Heart left ventricle (tissue), 16 donors: Measurements from ENCODE around the gene SLC39A11. TPM values are rescaled to one million over a fixed set of nuclear protein-coding genes. Genes with fewer than 3 reads are reported as not detected.

Experiments
- ATAC-seq, 4 donors: fragments of 200-7000 bp; cut with Tn5 transposase; one replicate each; pipeline ENCODE4 v1.9.1; 2020 to 2022; ENCODE audit warnings: moderate library complexity in 4 of 4, mild to moderate bottlenecking in 3 of 4, moderate number of reproducible peaks in 1 of 4
- DNase-seq, 5 donors: peaks; one replicate each; pipeline ENCODE4 v3.0.0-alpha.2; 2020
- H3K27ac ChIP-seq, 12 donors: fragments of 200-600 bp; sonication (generic) in 4 of 12; one replicate each; pipeline versions ENCODE4 v1.5.0 to v1.8.0; 2016 to 2022; ENCODE audit warnings: mild to moderate bottlenecking in 2 of 12
- H3K27me3 ChIP-seq, 9 donors: fragments of 200-600 bp; sonication (generic) in 2 of 9; one replicate each; pipeline versions ENCODE4 v1.5.1 to v1.8.0; 2016 to 2022; ENCODE audit warnings: mild to moderate bottlenecking in 3 of 9
- H3K36me3 ChIP-seq, 9 donors: fragments of 200-600 bp; sonication (generic) in 2 of 9; one replicate each; pipeline versions ENCODE4 v1.5.0 to v1.8.0; 2018 to 2022; ENCODE audit warnings: mild to moderate bottlenecking in 2 of 9
- H3K4me1 ChIP-seq, 12 donors: fragments of 200-600 bp; sonication (generic) in 4 of 12; one replicate each; pipeline versions ENCODE4 v1.5.0 to v1.8.0; 2016 to 2022; ENCODE audit warnings: mild to moderate bottlenecking in 3 of 12
- H3K4me3 ChIP-seq, 12 donors: fragments of 200-600 bp; sonication (generic) in 4 of 12; one replicate each; pipeline versions ENCODE4 v1.5.0 to v1.8.0; 2017 to 2022; ENCODE audit warnings: mild to moderate bottlenecking in 9 of 12, moderate library complexity in 4 of 12
- H3K9me3 ChIP-seq, 12 donors: fragments of 200-600 bp; sonication (generic) in 4 of 12; one replicate each; pipeline versions ENCODE4 v1.5.0 to v1.8.0; 2016 to 2022; ENCODE audit warnings: mild to moderate bottlenecking in 1 of 12
- CTCF ChIP-seq, 12 donors: fragments of 200-600 bp; sonication (generic) in 4 of 12; IDR thresholded peaks; one replicate each; pipeline versions ENCODE4 v1.5.0 to v1.8.0; 2018 to 2022; ENCODE audit warnings: antibody characterized with exemption in 12 of 12, mild to moderate bottlenecking in 5 of 12
- POLR2A ChIP-seq, 2 donors: fragments of 450-650 bp; IDR thresholded peaks; one replicate each; pipeline ENCODE4 v1.6.1; 2017; ENCODE audit warnings: antibody characterized with exemption in 2 of 2, mild to moderate bottlenecking in 2 of 2, moderate library complexity in 2 of 2
- WGBS, 4 donors: extraction: QIAGEN DNeasy Blood & Tissue Kit in 2 of 4; methylation state at CpG; one replicate each; pipeline versions ENCODE4 v1.1.5 to v1.1.7; 2013 to 2018; 5-methylcytosine and 5-hydroxymethylcytosine counted together
- intact Hi-C, 10 donors: fragments of 100-400 bp; cut with DNase I; formaldehyde crosslinking; loops; one replicate each; pipeline versions ENCODE4 v1.11.1 to v1.14.2; 2022
- polyA plus RNA-seq, 2 donors: library from polyadenylated mRNA; stranded (reverse); fragments of 200-250 nt; gene quantifications; one replicate each; pipeline ENCODE4 v1.2.3, GENCODE V29; 2013
- total RNA-seq, 9 donors: library from RNA; depleted of rRNA in 2 of 9; stranded (reverse); fragments of >200 nt in 2 of 9; fragmentation: NEBNext Ultra II Directional in 3 of 9; extraction: Animal tissue kit (Norgen Biotek cat#: 25700) in 3 of 9; gene quantifications; one replicate each; pipeline versions ENCODE4 v1.1.0 to v1.2.4, GENCODE V29; 2016 to 2023
- donor health status: ischemic (EF 13 %, LVEDD 7.1; RV severe dilation, severe dysfunction).
- donor health status: healthy with polysubstance abuse.
- donor health status: DM: no; HTN: yes; CAD: no.
- donor health status: DM: no; HTN: no; CAD: no.
- donor health status: ischemic (EF 25% LVEDD 6.9; RV normal size, moderate dysfunction).
- donor health status: ischemic (EF 25% LVEDD 5.7; RV mildly dilated, moderate dysfunction).
- donor health status: healthy.
- donor health status: DM: yes; HTN: yes; CAD: no.
- donor health status: ischemic (EF 35%, LVEDD 5.7; RV mildly dilated, moderate dysfunction).
- donor health status: nonischemic (EF 11% LVEDD 7.7; RV severe dilation, severe dysfunction).
- donor health status: DM: yes; HTN: yes; CAD: no.
- donor health status: PGD.
- donor health status: ischemic (EF 29% LVEDD 5.4; RV normal size, mild dysfunction).
- donor health status: nonischemic (EF 23%, LVEDD 6.1; RV moderate dilation, normal function).

SLC39A11 gene
- total and polyA plus RNA-seq, 11 donors, result 2.5 to 23.3 (median 8.4) TPM

- DNase-seq, result peak in 4 of 5 donors; percentile 48 to 63 (median 60)
- 49 to 56% (median 55%) methylated on average over 10 to 11 of the region's 11 CpGs for WGBS, 4 donors
- intact Hi-C loops, result loop anchor here (2.0 to 10.0 kb wide), 7 partner anchors 106 to 261 kb away; partner anchors contain the start of gene SLC39A11 (in 2 of the 10)
Measured at GRCh38 chr17:72985882-72986720, 106.4 kb downstream of the SLC39A11 start.

GRCh38 chr17:72984926-72985325 is 107.6 kb downstream of the SLC39A11 start:
- TF ChIP-seq CTCF (IDR thresholded peaks at IDR 0.05), result no peak
- TF ChIP-seq POLR2A (IDR thresholded peaks at IDR 0.05), result no peak
- ATAC-seq (no peak), DNase-seq (no peak)
- Histone ChIP-seq H3K9me3 (no peaks in the 10 kb centered on the region), H3K4me1 (peaks cover 0 to 6% (median 0%) of the 10 kb centered on the region in 12 donors), H3K4me3 (no peak overlapping the region), H3K27ac (no peak overlapping the region), H3K27me3 (no peaks in the 10 kb centered on the region), H3K36me3 (no peaks in the 10 kb centered on the region)
- intact Hi-C loops, result loop anchor here in 9 of 10 donors (5.0 to 10.0 kb wide), 6 partner anchors 107 to 260 kb away; partner anchors contain the start of gene SLC39A11 (in 2 of the 9)
- 68 to 97% (median 82%) methylated on average over 7 of the region's 7 CpGs for WGBS, 4 donors

More at GRCh38 chr17:72985882-72986720, 106.4 kb downstream of the SLC39A11 start:
- H3K4me3 ChIP-seq, result no peak overlapping the region
- peak; percentile 42 to 85 (median 78) for ATAC-seq
- no peaks in the 10 kb centered on the region for H3K27me3 ChIP-seq
- no peaks in the 10 kb centered on the region for H3K9me3 ChIP-seq
- H3K4me1 ChIP-seq, result peaks cover 0 to 6% (median 0%) of the 10 kb centered on the region in 12 donors
- TF ChIP-seq CTCF (IDR thresholded peaks at IDR 0.05), result peak; percentile 68 to 87 (median 81)
- TF ChIP-seq POLR2A (IDR thresholded peaks at IDR 0.05), result no peak
- no peak overlapping the region for H3K27ac ChIP-seq
- no peaks in the 10 kb centered on the region for H3K36me3 ChIP-seq

- H3K4me3 ChIP-seq, result no peak overlapping the region
- H3K27me3 ChIP-seq, result no peaks in the 10 kb centered on the region
- intact Hi-C loops, result loop anchor here in 5 of 10 donors (10.0 kb wide), 3 partner anchors 110 to 260 kb away; partner anchors contain the start of gene SLC39A11 (in 1 of the 5)
- H3K27ac ChIP-seq, result no peak overlapping the region
- H3K4me1 ChIP-seq, result peaks cover 0 to 6% (median 0%) of the 10 kb centered on the region in 12 donors
- H3K36me3 ChIP-seq, result no peaks in the 10 kb centered on the region
- DNase-seq (no peak), ATAC-seq (no peak)
- no peaks in the 10 kb centered on the region for H3K9me3 ChIP-seq
- 66 to 88% (median 69%) methylated on average over 9 of the region's 9 CpGs for WGBS, 4 donors
- TF ChIP-seq CTCF (IDR thresholded peaks at IDR 0.05) (no peak), POLR2A (IDR thresholded peaks at IDR 0.05) (no peak)
Measured at GRCh38 chr17:72984145-72984925, 108.2 kb downstream of the SLC39A11 start.
